Activated T-cell treated with anti-CD3 and anti-CD28 coated beads for 24 hours (primary cell): ENCODE data around the gene SORT1.
A peak's percentile ranks its signal among the peaks of the same experiment; 100 is the strongest.
"Not testable (repeated sequence)": the region's sequence is repeated elsewhere in the genome, so short reads cannot be mapped to it uniquely, and the experiment has no call there.

ENCODE experiments used
- DNase-seq: peaks from one replicate; pipeline ENCODE4 v3.0.0-alpha.2; 2020; ENCODE audit warnings: low read depth

Gene SORT1

GRCh38 chr1:109379907-109380306 is 17.8 kb downstream of the SORT1 start:
- DNase-seq: no peak

GRCh38 chr1:109379422-109379821 is 18.3 kb downstream of the SORT1 start:
- DNase-seq: no peak

DNA sequence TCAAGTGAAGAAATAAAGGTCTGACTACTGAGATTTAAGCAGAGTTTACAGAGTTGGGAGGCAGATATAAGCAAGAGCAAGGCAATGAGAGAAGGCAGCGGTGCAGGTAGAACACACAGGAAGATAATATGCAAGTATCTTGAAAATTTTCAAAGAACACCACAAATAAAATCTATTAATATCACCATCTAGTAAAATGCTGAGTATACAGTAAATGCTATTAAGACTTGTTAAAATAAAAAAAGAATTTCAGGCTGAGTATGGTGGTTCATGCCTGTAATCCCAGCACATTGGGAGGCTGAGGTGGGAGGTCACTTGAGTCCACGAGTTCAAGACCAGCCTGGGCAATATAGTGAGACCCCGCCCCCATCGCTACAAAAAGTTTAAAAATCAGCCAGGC is 20.0 kb downstream of the SORT1 start:
- no peak for DNase-seq

GRCh38 chr1:109373696-109374095 is 24.0 kb downstream of the SORT1 start:
- not testable (repeated sequence) for DNase-seq

DNA sequence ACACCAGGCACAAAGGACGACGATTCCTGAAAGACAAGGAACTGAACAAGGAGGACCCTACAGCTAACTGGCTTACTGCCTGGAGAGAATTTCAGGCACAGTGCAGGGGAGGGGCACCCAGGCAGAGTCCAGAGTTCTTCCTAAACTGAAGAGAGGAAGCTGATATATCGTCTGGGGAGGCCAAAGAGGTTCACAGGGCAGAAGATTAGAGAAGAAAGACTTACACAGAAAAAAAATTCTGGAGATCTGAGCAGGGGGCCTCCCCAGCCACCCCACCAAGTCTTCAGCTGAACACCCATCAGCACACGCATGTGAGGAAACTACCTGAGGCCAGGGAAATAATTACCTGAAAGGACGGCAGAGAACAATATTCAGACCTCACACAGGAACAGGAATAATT is 24.6 kb downstream of the SORT1 start:
- DNase-seq: no peak

GRCh38 chr1:109372281-109372680 is 25.4 kb downstream of the SORT1 start:
- DNase-seq: no peak

DNA sequence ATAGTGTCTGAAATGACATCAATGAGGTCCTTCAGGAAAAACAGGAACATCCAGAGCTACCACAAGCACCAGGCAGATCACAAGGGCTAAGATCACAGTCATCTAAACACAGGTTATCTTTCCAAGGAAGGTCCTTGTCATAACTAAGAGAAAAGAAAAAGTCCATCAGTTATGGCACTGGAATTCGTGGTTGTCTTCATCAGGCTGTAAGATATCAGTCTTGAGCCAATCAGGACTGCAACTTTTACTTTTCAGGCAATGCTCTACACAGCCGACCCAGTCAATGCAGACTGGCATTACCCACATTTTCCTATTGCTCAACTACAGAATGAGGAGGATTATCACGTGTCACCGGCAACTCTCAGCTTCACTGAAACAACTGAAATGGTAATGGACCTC is 26.4 kb downstream of the SORT1 start:
- peak; percentile 2 for DNase-seq

GRCh38 chr1:109370712-109371340 is 26.9 kb downstream of the SORT1 start:
- DNase-seq: no peak

DNA sequence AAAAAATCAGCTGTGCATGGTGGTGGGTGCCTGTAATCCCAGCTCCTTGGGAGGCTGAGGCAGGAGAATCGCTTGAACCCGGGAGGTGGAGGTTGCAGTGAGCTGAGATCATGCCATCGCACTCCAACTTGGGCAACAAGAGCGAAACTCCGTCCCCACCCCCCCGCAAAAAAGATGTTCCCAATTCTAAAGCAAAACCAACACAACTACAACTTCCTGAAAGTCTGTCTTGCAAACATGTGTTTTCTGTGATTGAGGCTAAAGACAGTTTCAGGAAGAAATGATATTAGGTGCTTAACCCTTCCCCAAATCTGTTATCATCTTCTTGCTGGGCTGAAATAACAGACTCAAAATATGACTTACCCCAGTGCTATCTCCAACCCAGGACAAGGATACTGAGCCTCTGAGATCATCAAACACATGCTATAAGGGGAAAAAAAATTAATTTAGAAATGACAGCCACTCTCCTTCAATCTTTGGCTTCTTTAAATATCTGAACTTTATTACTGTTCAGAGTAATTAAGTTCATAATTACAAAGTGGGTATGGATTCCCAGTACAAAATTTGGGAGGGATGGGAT is 28.5 kb downstream of the SORT1 start:
- DNase-seq: no peak

DNA sequence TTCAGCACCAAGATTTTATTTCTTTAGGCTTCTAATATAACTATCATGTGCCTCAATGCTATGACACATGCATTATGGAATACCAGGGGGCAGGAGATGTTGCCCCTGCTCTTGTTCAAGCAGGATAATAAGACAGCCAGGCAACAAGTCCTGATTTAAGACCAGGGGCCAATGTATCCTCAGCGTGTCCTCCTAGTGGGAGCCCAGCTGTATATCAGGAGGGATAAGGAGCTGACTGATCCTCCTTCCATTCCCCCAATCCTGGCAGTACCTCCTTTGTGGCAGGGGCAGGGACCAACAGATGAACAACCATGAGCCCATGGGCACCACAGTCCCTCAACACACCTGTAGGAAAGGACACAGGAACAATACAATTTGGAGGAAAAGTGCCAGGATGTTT is 29.3 kb downstream of the SORT1 start:
- no peak for DNase-seq

GRCh38 chr1:109367626-109368025 is 30.1 kb downstream of the SORT1 start:
- no peak for DNase-seq

DNA sequence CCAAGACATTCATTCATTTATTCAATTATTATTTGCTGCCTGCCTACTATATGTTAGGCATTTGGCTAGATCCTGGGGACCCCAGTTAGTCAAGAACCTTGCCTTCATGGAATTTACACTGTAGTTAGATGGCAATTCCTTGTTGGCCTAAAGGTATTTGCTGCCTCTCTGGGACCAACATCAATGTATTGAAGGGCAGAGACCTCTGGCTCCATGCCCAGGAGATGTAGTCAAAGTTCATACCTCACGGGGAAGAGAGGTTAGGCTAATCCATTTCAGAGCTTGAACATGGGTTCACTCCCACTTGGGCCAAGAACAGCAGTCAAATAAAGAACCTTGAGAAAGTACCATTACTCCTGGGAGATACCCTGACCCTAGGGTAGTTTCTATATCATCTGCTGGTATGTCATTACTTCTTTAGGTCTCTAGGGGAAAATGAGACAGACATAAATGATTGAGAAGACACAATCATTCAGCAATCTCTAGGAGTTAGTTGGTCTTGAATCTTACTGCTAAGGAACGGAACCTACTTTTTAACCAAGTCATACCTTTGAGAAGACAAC is 32.0 kb downstream of the SORT1 start:
- no peak for DNase-seq

DNA sequence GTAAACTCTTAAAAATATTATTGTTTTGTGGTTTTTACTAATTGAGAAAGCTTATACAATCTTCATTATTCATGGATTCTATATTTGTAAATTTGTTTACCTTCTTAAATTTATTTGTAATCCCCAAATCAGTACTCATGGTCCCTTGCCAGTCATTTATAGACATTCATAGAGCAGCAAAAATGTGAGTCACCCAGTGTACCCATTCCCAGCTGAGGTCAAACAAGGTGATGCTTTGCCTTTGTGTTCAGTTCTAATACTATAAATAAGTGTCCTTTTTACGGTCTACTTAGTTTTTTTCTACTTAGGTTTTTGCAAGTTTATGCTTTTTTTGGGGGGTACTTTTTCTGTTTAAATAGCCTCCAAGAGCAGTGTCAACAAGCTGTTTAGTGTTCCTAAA is 36.1 kb downstream of the SORT1 start:
- no peak for DNase-seq

- no peak for DNase-seq
These were observed 36.6 kb downstream of the SORT1 start for GRCh38 chr1:109361069-109361468.

GRCh38 chr1:109357616-109358015 is 40.1 kb downstream of the SORT1 start:
- no peak for DNase-seq

GRCh38 chr1:109356915-109357314 is 40.8 kb downstream of the SORT1 start:
- no peak for DNase-seq

DNA sequence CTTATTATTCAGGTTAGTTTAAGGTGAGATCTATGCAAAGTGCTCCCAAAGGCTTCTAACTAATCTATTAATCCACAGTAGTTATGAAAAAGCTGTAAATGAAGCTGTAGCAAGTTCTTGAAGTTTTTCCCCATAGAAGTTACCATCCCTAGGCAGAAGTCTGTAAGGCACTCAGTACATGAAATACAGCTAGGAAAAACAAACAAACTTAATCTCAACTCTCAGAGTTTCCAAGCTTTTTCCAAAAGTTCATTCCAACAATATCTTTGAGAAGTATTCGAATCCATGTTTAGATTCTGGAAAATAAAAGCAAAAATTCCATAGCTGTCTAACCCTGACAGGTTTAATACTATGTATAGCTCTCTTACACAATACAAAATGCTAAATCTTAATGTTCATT is 41.2 kb downstream of the SORT1 start:
- no peak for DNase-seq

GRCh38 chr1:109354929-109355328 is 42.8 kb downstream of the SORT1 start:
- no peak for DNase-seq

- no peak for DNase-seq
These were observed 46.3 kb downstream of the SORT1 start for GRCh38 chr1:109351457-109351856.

DNA sequence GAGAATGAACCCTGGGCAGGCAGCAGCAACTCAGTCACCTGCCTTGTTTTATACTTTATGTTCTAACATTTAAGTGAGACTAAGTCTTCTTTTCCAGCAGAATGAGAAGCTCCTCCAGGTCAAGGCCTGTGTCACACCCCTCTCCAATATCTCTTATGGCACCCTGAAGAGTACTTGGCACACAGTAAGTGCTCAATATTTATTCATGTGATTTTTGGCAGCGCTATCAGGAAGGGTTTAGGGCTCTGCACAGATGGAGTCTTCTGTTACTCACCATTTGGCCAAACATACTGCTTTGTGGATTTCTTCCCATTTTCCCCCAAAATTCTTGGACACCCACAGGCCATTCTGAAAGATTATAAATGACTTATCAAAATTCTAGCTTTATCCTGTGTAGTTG is 47.1 kb downstream of the SORT1 start:
- DNase-seq: no peak

DNA sequence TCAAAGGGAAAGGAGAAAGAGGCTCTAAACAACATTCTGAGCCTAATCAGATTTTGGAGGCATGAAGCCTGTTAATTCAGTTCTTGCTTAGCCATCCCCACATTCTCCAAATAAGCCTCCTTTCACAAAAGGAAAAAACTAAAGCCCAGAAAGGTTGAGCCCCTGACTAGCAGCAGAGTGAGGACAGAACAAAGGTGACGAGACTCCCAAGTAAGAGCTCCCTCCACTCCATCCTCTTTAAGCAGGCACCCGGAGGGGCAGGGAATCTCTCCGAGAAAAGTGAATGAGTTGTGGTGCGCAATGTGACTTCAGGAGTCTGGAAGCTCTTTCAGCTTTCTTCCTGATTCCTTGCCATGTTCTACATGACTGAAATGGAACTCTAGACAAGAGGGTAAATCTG is 47.5 kb downstream of the SORT1 start:
- no peak for DNase-seq

DNA sequence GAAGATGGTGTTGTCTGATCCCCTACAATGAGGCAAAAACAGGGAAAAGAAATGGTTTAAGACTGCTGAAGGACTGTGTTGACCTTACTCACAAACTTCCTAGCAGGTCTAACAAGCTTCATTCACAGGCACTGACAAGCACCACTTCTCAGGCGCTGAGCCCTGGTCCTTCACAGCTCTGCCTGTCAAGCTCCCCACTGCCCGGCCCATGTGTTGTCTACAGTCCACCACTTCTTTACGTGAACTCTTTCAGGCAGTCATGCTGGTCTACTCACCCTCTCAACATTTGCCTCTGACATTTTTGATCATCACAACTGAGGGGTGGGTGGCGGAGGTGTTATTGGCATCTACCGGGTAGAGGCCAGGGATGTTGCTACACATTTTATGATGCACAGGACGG is 50.2 kb downstream of the SORT1 start:
- no peak for DNase-seq

DNA sequence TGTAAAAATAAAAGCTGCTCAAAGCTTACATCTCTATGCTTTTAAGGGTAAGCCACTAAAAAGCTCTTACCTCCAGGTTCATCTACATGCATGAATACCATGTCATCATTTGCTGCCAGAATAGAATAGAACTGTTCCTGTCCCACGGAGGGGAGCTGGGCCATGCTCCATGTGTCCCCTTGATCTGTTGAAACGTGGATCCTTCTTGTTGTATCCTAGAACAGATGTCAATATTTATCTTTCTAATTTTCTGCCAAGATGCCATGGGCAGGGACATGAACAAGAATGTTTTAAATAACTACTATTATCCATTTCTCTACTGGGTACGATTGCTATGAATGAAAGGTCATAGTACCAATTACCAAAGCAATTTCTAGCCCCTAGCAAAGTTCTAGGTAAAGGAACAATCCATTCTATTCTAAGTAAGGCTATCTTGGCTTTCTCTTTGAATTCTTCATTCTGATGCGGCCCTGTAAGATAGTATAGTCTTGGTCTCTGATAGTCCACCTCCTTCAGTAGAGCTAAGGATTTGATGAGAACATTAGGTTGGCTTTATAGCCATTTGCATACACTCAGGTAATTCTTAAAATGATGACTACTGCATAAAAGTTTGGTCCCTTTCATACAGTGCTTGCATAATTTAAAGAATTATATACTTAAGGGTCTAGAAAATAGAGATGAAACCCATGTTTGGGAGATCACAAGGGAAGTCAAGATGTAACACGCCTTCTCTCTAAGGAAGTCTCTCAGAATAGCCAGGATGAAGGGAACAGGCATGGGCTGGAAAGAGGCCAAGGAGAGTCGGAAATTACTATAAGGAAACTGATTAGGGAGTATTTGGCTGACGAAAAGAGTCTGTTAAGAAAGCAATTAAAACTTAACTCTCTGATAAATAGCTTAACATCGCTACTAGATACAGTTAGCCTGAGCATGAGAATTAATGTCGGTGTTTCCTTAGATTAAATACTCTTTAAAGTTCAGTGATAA is 55.5 kb downstream of the SORT1 start:
- no peak for DNase-seq
